ENCODE results near the gene PSPH.

PSPH gene

DNA sequence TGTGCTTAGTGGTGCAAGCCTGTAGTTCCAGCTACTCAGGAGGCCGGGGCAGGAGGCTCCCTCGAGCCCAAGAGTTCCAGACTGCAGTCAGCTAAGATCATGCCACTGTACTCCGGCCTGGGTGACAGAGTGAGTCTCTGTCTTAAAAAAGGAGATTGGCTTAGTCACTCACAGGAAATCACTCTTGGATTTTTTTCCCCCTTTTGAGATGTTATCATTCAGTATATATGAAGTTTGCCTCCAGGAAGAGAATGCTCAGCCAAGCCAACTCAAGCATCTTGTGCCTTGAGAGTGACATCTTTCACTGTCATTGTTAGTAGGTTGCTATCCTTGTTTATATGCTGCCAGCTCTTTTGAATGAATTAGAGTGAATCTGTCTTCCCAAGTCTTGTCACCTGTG, 58.9 kb downstream of the PSPH start:
- H3K9me3 Mint-ChIP-seq (ENCODE audit: low read depth) = no peaks in the 10 kb centered on the region
- H3K27me3 Mint-ChIP-seq = no peaks in the 10 kb centered on the region
- H3K36me3 Mint-ChIP-seq = peaks cover 7% of the 10 kb centered on the region
- H3K27ac Mint-ChIP-seq = no peak overlapping the region
- H3K4me1 Mint-ChIP-seq (ENCODE audit: low read depth) = no peaks in the 10 kb centered on the region
- H3K4me3 Mint-ChIP-seq = no peak overlapping the region

- peaks cover 10% of the 10 kb centered on the region for H3K36me3 Mint-ChIP-seq
- H3K4me3 Mint-ChIP-seq = no peak overlapping the region
- H3K9me3 Mint-ChIP-seq (ENCODE audit: low read depth) = no peaks in the 10 kb centered on the region
- H3K27me3 Mint-ChIP-seq = no peaks in the 10 kb centered on the region
- no peaks in the 10 kb centered on the region for H3K4me1 Mint-ChIP-seq (ENCODE audit: low read depth)
- no peak overlapping the region for H3K27ac Mint-ChIP-seq
These were observed 67.7 kb downstream of the PSPH start for GRCh38 chr7:55983537-55983936.

DNA sequence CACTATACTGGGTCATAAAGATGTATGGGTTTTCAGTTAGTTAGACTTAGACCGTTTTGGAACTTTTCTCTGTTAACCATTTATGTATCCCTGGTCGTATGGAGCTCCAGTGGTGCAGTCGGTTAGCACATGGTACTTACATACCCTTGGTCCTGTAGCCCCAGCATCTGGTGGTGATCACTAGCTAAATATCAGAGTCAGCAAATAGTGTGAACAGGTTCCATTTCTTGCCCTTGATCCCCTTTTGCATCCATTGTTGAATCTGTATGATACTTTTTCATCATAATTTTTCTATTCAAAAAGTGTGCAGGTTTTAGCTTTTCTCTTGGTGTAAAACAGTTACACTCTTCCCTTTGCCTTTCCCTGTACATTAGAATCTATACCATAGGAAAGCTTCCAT, 71.0 kb downstream of the PSPH start:
- Mint-ChIP-seq H3K9me3 (ENCODE audit: low read depth) (no peaks in the 10 kb centered on the region), H3K27me3 (no peaks in the 10 kb centered on the region), H3K36me3 (peaks cover 6% of the 10 kb centered on the region), H3K4me1 (ENCODE audit: low read depth) (peaks cover 3% of the 10 kb centered on the region), H3K27ac (no peak overlapping the region), H3K4me3 (no peak overlapping the region)

DNA sequence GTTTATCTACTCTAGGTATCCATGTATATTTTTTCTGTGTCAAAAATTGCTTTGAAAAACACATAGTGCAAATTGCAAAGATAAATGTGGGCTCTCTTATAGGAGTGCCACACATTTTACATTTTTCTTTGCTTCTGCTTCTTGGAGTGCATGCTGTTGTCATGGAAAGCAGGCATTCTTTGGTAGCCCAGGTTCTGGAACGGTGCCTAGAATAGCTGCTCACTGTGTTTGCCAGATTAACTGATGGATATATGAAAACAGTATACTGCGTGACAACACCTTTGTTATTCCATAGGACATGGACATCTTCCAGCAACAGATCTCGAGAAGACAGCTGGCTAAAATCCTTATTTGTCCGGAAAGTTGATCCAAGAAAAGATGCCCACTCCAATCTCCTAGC, 73.4 kb downstream of the PSPH start:
- H3K27ac Mint-ChIP-seq = no peak overlapping the region
- H3K9me3 Mint-ChIP-seq (ENCODE audit: low read depth) = no peaks in the 10 kb centered on the region
- no peaks in the 10 kb centered on the region for H3K27me3 Mint-ChIP-seq
- H3K36me3 Mint-ChIP-seq = peaks cover 6% of the 10 kb centered on the region
- H3K4me3 Mint-ChIP-seq = no peak overlapping the region
- peaks cover 9% of the 10 kb centered on the region for H3K4me1 Mint-ChIP-seq (ENCODE audit: low read depth)

DNA sequence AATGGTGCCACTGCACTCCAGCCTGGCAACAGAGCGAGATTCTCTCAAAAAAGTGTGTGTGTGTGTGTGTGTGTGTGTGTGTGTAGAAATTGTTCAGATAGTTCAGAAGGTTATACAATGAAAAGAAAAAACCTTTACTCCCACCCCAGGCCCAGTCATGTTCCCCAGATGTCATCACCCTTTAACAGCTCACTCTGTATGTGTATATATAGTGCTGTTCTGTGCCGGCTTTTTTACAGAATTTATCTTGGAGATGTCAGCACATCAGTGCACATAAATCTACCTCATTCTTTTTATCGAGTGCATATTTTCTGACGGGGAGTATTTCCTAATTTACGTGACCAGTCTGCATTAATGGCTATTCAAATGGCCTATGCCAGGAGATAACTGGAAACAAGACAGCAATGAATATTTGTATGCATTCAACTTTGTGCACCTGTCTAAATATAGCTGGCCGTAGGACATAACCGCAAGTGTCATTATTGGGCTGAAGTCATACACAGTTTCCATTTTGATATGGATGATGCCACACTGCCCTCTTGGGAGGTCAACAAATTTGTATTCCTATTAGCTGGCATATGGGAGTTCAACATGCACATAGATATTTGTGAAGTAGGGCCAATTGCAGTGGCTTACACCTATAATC, 75.1 kb downstream of the PSPH start:
- peaks cover 6% of the 10 kb centered on the region for H3K36me3 Mint-ChIP-seq
- no peak overlapping the region for H3K27ac Mint-ChIP-seq
- peaks cover 11% of the 10 kb centered on the region for H3K4me1 Mint-ChIP-seq (ENCODE audit: low read depth)

GRCh38 chr7:55973747-55974250, 77.4 kb downstream of the PSPH start:
- Mint-ChIP-seq H3K36me3 (peaks cover 3% of the 10 kb centered on the region), H3K27ac (no peak overlapping the region), H3K4me1 (ENCODE audit: low read depth) (peaks cover 19% of the 10 kb centered on the region), H3K27me3 (no peaks in the 10 kb centered on the region), H3K4me3 (no peak overlapping the region), H3K9me3 (ENCODE audit: low read depth) (no peaks in the 10 kb centered on the region)

More for the DNA sequence above, 75.1 kb downstream of the PSPH start:
- no peaks in the 10 kb centered on the region for H3K9me3 Mint-ChIP-seq (ENCODE audit: low read depth)
- no peak overlapping the region for H3K4me3 Mint-ChIP-seq
- H3K27me3 Mint-ChIP-seq = no peaks in the 10 kb centered on the region

- no peak overlapping the region for H3K4me3 Mint-ChIP-seq
- no peaks in the 10 kb centered on the region for H3K27me3 Mint-ChIP-seq
- H3K4me1 Mint-ChIP-seq (ENCODE audit: low read depth) = peaks cover 28% of the 10 kb centered on the region
- H3K36me3 Mint-ChIP-seq = peaks cover 5% of the 10 kb centered on the region
- no peak overlapping the region for H3K27ac Mint-ChIP-seq
- H3K9me3 Mint-ChIP-seq (ENCODE audit: low read depth) = no peaks in the 10 kb centered on the region
These were observed 80.3 kb downstream of the PSPH start for GRCh38 chr7:55970978-55971377.

DNA sequence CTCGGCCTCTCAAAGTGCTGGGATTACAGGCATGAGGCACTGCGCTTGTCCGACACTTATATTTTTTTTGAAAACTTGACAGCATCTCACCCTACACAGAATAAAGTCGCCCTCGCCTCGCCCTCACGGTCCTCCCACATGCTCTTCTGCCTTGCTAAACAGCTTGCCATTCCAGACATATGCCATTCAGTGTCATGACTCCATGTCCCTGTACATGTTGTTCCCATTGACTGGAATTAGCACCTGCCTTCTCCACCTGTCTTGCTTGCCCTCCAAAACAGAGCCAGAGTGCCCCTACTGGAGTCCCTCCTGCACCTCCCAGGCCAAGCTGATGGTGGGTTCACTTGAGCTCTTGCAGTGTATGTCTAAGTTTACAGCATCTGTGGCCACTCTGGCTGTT, 80.7 kb downstream of the PSPH start:
- H3K36me3 Mint-ChIP-seq = peaks cover 5% of the 10 kb centered on the region
- no peaks in the 10 kb centered on the region for H3K9me3 Mint-ChIP-seq (ENCODE audit: low read depth)
- H3K27ac Mint-ChIP-seq = no peak overlapping the region
- H3K27me3 Mint-ChIP-seq = no peaks in the 10 kb centered on the region
- H3K4me1 Mint-ChIP-seq (ENCODE audit: low read depth) = peaks cover 32% of the 10 kb centered on the region
- no peak overlapping the region for H3K4me3 Mint-ChIP-seq

DNA sequence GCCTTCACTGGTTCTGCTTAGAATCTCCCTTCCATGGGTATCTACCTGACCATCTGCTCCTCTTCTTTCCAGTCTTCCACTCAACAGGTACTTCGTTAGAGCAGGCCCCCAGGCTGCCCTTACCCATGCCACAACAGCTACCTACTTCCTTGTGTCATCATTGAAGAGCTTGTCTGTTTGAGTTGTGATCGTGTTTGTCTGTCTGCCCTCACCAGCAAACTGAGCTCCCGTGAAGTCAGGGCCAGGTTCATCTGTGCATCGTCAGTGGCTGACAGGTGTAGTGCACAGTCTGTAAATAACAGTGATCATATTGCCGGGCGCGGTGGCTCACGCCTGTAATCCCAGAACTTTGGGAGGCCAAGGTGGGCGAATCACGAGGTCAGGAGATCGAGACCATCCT, 81.9 kb downstream of the PSPH start:
- Mint-ChIP-seq H3K27me3 (no peaks in the 10 kb centered on the region), H3K4me3 (no peak overlapping the region)

DNA sequence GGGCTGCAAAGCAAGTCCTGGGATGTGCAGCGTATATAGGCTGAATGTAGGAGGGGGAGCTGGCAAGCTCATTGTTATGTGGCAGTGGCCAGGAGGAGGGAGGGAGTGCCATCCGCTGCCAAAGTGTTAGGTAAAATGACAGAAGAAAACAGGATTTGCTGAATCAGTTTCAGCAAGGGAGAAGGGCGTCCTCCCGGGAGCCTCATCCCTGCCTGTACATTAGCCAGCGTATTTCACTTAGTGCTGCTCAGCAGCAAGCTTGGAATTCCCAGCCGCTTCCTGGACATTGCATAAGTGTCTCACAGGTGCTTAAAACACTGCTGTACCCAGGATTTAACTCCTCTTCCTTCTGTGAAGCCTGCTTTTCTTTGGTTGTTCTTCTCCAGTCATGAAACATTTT, 84.4 kb downstream of the PSPH start:
- peaks cover 39% of the 10 kb centered on the region for H3K4me1 Mint-ChIP-seq (ENCODE audit: low read depth)
- H3K36me3 Mint-ChIP-seq = peaks cover 5% of the 10 kb centered on the region
- peak overlapping the region; percentile 68 for H3K27ac Mint-ChIP-seq
- H3K9me3 Mint-ChIP-seq (ENCODE audit: low read depth) = no peaks in the 10 kb centered on the region
- no peaks in the 10 kb centered on the region for H3K27me3 Mint-ChIP-seq
- peak overlapping the region; percentile 47 for H3K4me3 Mint-ChIP-seq

More for the DNA sequence above, 81.9 kb downstream of the PSPH start:
- Mint-ChIP-seq H3K4me1 (ENCODE audit: low read depth) (peaks cover 31% of the 10 kb centered on the region), H3K27ac (no peak overlapping the region), H3K36me3 (peaks cover 5% of the 10 kb centered on the region), H3K9me3 (ENCODE audit: low read depth) (no peaks in the 10 kb centered on the region)

GRCh38 chr7:55965805-55966421, 85.3 kb downstream of the PSPH start:
- Mint-ChIP-seq H3K9me3 (ENCODE audit: low read depth) (no peaks in the 10 kb centered on the region), H3K27ac (peak overlapping the region; percentile 68), H3K4me1 (ENCODE audit: low read depth) (peaks cover 35% of the 10 kb centered on the region), H3K36me3 (peaks cover 5% of the 10 kb centered on the region), H3K4me3 (peak overlapping the region; percentile 69), H3K27me3 (no peaks in the 10 kb centered on the region)

DNA sequence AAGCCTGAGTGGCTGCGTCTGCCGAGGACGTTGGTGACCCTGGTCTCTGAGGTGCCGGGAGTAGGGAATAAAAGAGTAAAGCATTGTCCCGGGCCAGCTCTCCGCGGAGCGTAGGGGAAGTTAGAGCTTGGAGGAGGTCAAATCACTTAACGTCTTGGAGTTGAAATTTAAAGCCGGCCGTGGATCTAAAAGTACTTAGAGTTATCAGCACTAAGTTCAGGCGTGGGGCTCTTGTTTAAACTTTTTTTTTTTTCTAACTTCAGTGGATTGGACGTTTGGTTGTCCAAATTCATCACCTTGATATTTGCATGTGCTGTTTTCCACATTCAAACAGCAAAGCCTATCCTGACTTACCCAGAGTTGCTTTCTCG, 86.2 kb downstream of the PSPH start:
- Mint-ChIP-seq H3K27me3 (no peaks in the 10 kb centered on the region), H3K36me3 (peaks cover 5% of the 10 kb centered on the region), H3K4me3 (peak overlapping the region; percentile 89), H3K27ac (peak overlapping the region; percentile 83), H3K4me1 (ENCODE audit: low read depth) (peaks cover 31% of the 10 kb centered on the region), H3K9me3 (ENCODE audit: low read depth) (no peaks in the 10 kb centered on the region)

GRCh38 chr7:55964261-55965099, 86.8 kb downstream of the PSPH start, which contains the start of gene NIPSNAP2:
Gene NIPSNAP2, plus strand, starts transcription at chr7:55964585. Its CDS starts 25 bp downstream, at chr7:55964610.
- Mint-ChIP-seq H3K9me3 (ENCODE audit: low read depth) (no peaks in the 10 kb centered on the region), H3K4me1 (ENCODE audit: low read depth) (peaks cover 28% of the 10 kb centered on the region), H3K27me3 (no peaks in the 10 kb centered on the region), H3K4me3 (peak within 1 kb of the TSS; percentile 89), H3K36me3 (peaks cover 4% of the 10 kb centered on the region), H3K27ac (peak within 1 kb of the TSS; percentile 83)

DNA sequence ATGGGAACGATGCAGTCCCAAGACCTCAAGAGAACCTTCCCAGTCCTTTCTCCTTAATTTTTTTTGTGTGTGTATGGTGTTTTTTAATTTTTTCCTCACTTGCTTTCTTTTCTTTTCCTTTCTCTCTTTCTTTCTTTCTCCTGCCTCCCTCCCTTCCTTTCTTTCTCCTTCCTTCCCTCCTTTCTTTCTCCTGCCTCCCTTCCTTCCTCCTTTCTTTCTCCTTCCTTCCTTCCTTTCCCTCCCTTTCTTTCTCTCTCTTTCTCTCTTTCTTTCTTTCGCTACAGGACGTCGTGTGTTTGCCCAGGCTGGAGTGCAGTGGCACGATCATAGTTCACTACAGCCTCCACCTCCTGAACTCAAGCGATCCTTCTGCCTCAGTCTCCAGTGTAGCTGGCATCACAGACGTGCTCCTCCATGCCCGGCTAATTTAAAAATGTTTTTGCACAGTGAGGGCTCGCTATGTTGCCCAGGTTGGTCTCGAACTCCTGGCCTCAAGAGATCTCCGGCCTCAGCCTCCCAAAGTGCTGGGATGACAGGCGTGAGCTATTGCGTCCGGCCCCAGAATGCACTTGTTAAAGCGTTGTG, 87.6 kb downstream of the PSPH start:
- H3K27me3 Mint-ChIP-seq = no peaks in the 10 kb centered on the region

GRCh38 chr7:55962014-55962413, 89.2 kb downstream of the PSPH start:
- no peak overlapping the region for H3K4me3 Mint-ChIP-seq
- peaks cover 8% of the 10 kb centered on the region for H3K36me3 Mint-ChIP-seq
- no peak overlapping the region for H3K27ac Mint-ChIP-seq
- H3K4me1 Mint-ChIP-seq (ENCODE audit: low read depth) = peaks cover 22% of the 10 kb centered on the region
- no peaks in the 10 kb centered on the region for H3K27me3 Mint-ChIP-seq
- no peaks in the 10 kb centered on the region for H3K9me3 Mint-ChIP-seq (ENCODE audit: low read depth)

More for the DNA sequence above, 87.6 kb downstream of the PSPH start:
- Mint-ChIP-seq H3K27ac (peak overlapping the region; percentile 78), H3K4me1 (ENCODE audit: low read depth) (peaks cover 28% of the 10 kb centered on the region), H3K9me3 (ENCODE audit: low read depth) (no peaks in the 10 kb centered on the region), H3K36me3 (peaks cover 4% of the 10 kb centered on the region), H3K4me3 (peak overlapping the region; percentile 78)

Measured in activated naive CD8-positive, alpha-beta T cell (primary cell).